ENCODE data around the gene FAM107A. TPM values are rescaled to one million over a fixed set of nuclear protein-coding genes. Genes with fewer than 3 reads are reported as not detected.
"Not testable (repeated sequence)": the region's sequence is repeated elsewhere in the genome, so short reads cannot be mapped to it uniquely, and the experiment has no call there.

The FAM107A gene
- polyA plus RNA-seq, 1 donor from 2014 or later = 0.16 TPM

DNA sequence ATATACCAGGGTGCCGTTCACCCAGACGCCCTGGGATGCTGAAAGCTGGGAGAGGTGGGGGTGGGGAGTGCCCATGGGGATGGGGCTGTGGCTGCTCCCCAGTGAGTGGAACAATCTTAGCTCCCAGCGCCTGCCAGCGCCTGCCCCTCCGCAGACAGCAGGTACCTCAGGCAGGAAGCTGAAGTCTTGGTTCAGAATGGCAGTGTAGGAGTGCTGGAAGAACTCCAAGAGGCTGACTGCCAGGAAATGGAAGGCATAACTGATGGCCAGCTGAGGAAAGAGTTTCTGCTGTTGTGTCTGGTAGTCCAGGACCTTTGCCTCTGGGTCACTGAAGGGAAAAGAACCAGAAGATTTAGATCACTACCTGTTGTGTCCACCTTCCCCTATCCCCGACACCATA is 48.6 kb downstream of the FAM107A start:
- Histone ChIP-seq H2AFZ (ENCODE audit: low read depth, low read length) (no peak overlapping the region), H3K9ac (ENCODE audit: low read length) (no peak overlapping the region), H3K36me3 (ENCODE audit: insufficient read depth, low read length) (no peaks in the 10 kb centered on the region), H4K20me1 (ENCODE audit: insufficient read depth) (no peaks in the 10 kb centered on the region), H3K4me2 (ENCODE audit: low read length) (no peak overlapping the region), H3K9me2 (ENCODE audit: insufficient read depth, low read length) (no peaks in the 10 kb centered on the region), H3K27ac (ENCODE audit: low read length) (no peak overlapping the region), H3K9me3 (ENCODE audit: low read length) (no peaks in the 10 kb centered on the region), H3F3A (ENCODE audit: insufficient read depth, low read length, poor library complexity, severe bottlenecking) (no peaks in the 10 kb centered on the region), H3K4me3 (ENCODE audit: low read length) (no peak overlapping the region), H3K79me2 (replicated peaks; ENCODE audit: insufficient read depth, low read length) (no peaks in the 10 kb centered on the region), H3K27me3 (ENCODE audit: insufficient read depth, low read depth, low read length) (no peaks in the 10 kb centered on the region)
- TF ChIP-seq, protein P1, sequence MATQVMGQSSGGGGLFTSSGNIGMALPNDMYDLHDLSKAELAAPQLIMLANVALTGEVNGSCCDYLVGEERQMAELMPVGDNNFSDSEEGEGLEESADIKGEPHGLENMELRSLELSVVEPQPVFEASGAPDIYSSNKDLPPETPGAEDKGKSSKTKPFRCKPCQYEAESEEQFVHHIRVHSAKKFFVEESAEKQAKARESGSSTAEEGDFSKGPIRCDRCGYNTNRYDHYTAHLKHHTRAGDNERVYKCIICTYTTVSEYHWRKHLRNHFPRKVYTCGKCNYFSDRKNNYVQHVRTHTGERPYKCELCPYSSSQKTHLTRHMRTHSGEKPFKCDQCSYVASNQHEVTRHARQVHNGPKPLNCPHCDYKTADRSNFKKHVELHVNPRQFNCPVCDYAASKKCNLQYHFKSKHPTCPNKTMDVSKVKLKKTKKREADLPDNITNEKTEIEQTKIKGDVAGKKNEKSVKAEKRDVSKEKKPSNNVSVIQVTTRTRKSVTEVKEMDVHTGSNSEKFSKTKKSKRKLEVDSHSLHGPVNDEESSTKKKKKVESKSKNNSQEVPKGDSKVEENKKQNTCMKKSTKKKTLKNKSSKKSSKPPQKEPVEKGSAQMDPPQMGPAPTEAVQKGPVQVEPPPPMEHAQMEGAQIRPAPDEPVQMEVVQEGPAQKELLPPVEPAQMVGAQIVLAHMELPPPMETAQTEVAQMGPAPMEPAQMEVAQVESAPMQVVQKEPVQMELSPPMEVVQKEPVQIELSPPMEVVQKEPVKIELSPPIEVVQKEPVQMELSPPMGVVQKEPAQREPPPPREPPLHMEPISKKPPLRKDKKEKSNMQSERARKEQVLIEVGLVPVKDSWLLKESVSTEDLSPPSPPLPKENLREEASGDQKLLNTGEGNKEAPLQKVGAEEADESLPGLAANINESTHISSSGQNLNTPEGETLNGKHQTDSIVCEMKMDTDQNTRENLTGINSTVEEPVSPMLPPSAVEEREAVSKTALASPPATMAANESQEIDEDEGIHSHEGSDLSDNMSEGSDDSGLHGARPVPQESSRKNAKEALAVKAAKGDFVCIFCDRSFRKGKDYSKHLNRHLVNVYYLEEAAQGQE (IDR thresholded peaks at IDR 0.05; ENCODE audit: borderline replicate concordance) = no peak
- TF ChIP-seq, protein P2, sequence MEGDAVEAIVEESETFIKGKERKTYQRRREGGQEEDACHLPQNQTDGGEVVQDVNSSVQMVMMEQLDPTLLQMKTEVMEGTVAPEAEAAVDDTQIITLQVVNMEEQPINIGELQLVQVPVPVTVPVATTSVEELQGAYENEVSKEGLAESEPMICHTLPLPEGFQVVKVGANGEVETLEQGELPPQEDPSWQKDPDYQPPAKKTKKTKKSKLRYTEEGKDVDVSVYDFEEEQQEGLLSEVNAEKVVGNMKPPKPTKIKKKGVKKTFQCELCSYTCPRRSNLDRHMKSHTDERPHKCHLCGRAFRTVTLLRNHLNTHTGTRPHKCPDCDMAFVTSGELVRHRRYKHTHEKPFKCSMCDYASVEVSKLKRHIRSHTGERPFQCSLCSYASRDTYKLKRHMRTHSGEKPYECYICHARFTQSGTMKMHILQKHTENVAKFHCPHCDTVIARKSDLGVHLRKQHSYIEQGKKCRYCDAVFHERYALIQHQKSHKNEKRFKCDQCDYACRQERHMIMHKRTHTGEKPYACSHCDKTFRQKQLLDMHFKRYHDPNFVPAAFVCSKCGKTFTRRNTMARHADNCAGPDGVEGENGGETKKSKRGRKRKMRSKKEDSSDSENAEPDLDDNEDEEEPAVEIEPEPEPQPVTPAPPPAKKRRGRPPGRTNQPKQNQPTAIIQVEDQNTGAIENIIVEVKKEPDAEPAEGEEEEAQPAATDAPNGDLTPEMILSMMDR (IDR thresholded peaks at IDR 0.05; ENCODE audit: poor library complexity, severe bottlenecking) = no peak
- TF ChIP-seq EP300 (conservative IDR thresholded peaks at IDR 0.05; ENCODE audit: poor library complexity, severe bottlenecking) = no peak
- TF ChIP-seq EZH2 (IDR thresholded peaks at IDR 0.05; ENCODE audit: borderline replicate concordance, insufficient read depth, low read length, poor library complexity, severe bottlenecking) = no peak
- no peak for TF ChIP-seq RAD21 (conservative IDR thresholded peaks at IDR 0.05)
- no peak for TF ChIP-seq TAF1 (IDR thresholded peaks at IDR 0.05; ENCODE audit: low read depth)
- TF ChIP-seq MXI1 (conservative IDR thresholded peaks at IDR 0.05; ENCODE audit: poor library complexity, severe bottlenecking) = no peak
- no peak for TF ChIP-seq SMC3 (conservative IDR thresholded peaks at IDR 0.05; ENCODE audit: poor library complexity)
- TF ChIP-seq POLR2AphosphoS5 (IDR thresholded peaks at IDR 0.05) = no peak

DNA sequence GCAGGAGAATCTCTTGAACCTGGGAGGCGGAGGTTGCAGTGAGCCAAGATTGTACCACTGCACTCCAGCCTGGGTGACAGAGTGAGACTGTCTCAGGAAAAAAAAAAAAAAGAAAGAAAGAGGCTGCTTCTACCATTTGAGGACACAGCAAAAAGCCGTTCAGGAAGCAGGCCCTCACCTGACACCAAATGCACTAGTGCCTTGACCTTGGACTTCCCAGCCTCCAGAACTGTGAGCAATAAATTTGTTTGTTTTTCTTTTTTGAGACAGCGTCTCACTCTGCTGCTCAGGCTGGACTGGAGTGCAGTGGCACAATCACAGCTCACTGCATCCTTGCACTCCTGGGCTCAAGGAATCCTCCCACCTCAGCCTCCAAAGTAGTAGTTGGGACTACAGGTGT is 49.8 kb downstream of the FAM107A start:
- H2AFZ ChIP-seq (ENCODE audit: low read depth, low read length); H3K4me2 ChIP-seq (ENCODE audit: low read length); H3K9me2 ChIP-seq (ENCODE audit: insufficient read depth, low read length); H3K9me3 ChIP-seq (ENCODE audit: low read length); H3K4me3 ChIP-seq (ENCODE audit: low read length); H3K27me3 ChIP-seq (ENCODE audit: insufficient read depth, low read depth, low read length); H3K79me2 ChIP-seq (replicated peaks; ENCODE audit: insufficient read depth, low read length); H3K9ac ChIP-seq (ENCODE audit: low read length); H3K36me3 ChIP-seq (ENCODE audit: insufficient read depth, low read length); H3F3A ChIP-seq (ENCODE audit: insufficient read depth, low read length, poor library complexity, severe bottlenecking); H4K20me1 ChIP-seq (ENCODE audit: insufficient read depth); H3K27ac ChIP-seq (ENCODE audit: low read length): not testable (repeated sequence)

DNA sequence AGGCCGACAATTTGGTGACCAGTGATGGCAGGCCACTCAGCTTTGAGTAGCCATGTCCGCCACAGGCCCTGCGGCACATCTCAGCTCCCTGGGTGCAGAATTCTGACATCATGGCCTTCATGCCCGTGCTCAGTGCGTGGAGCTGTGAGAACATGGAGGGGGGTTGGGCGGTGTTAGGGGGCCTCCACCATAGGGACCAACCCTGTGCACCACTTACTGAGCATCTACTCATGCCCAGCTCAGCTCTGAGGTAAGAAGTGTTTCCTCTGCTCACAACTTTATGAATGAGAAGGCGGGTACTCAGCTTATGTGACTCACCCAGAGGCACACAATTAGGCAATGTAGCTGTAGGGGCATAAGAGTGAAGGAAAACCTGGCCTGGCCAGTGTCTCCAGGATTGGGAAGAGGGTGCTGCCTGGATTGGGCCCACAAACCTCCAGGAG is 50.7 kb downstream of the FAM107A start:
- no peak overlapping the region for H2AFZ ChIP-seq (ENCODE audit: low read depth, low read length)

More for the DNA sequence above, 50.7 kb downstream of the FAM107A start:
- H3K4me3 ChIP-seq (ENCODE audit: low read length) = no peak overlapping the region
- TF ChIP-seq, protein P2 (IDR thresholded peaks at IDR 0.05; ENCODE audit: poor library complexity, severe bottlenecking) = no peak
- TF ChIP-seq EP300 (conservative IDR thresholded peaks at IDR 0.05; ENCODE audit: poor library complexity, severe bottlenecking) (no peak), POLR2AphosphoS5 (IDR thresholded peaks at IDR 0.05) (no peak), RAD21 (conservative IDR thresholded peaks at IDR 0.05) (no peak), SMC3 (conservative IDR thresholded peaks at IDR 0.05; ENCODE audit: poor library complexity) (no peak), EZH2 (IDR thresholded peaks at IDR 0.05; ENCODE audit: borderline replicate concordance, insufficient read depth, low read length, poor library complexity, severe bottlenecking) (no peak)
- no peaks in the 10 kb centered on the region for H3K9me2 ChIP-seq (ENCODE audit: insufficient read depth, low read length)
- H3K4me2 ChIP-seq (ENCODE audit: low read length) = no peak overlapping the region
- no peaks in the 10 kb centered on the region for H4K20me1 ChIP-seq (ENCODE audit: insufficient read depth)
- no peak overlapping the region for H3K9ac ChIP-seq (ENCODE audit: low read length)
- no peak overlapping the region for H3K27ac ChIP-seq (ENCODE audit: low read length)
- H3F3A ChIP-seq (ENCODE audit: insufficient read depth, low read length, poor library complexity, severe bottlenecking) = no peaks in the 10 kb centered on the region
- H3K9me3 ChIP-seq (ENCODE audit: low read length) = no peaks in the 10 kb centered on the region
- no peaks in the 10 kb centered on the region for H3K27me3 ChIP-seq (ENCODE audit: insufficient read depth, low read depth, low read length)
- no peaks in the 10 kb centered on the region for H3K36me3 ChIP-seq (ENCODE audit: insufficient read depth, low read length)
- no peaks in the 10 kb centered on the region for H3K79me2 ChIP-seq (replicated peaks; ENCODE audit: insufficient read depth, low read length)

Measured in neural cell (in vitro differentiated cells).